GM19455 (cell line): Measurements from ENCODE around the gene CRADD.
"Not testable (repeated sequence)": the region's sequence is repeated elsewhere in the genome, so short reads cannot be mapped to it uniquely, and the experiment has no call there.

Experiments
- ATAC-seq: cut with Tn5 transposase; IDR thresholded peaks from one replicate; pipeline ENCODE4 v1.9.1; 2021; ENCODE audit not compliant: unreplicated experiment

Gene CRADD

GRCh38 chr12:93677195-93678064, at the start of gene CRADD:
Gene CRADD, plus strand, starts transcription at chr12:93677375.
- ATAC-seq = peak; percentile 93

DNA sequence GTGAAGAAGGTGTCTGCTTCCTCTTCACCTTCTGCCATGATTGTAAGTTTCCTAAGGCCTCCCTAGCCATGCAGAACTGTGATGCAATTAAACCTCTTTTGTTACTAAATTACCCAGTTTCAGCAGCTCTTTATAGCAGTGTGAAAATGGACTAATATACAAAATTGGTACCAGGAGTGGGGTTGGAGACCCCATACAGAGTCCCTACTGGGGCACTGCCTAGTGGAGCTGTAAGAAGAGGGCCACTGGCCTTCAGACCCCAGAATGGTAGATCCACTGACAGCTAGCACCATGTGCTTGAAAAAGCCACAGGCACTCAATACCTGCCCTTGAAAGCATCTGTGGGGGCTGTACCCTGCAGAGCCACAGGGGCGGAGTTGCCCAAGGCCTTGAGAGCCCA, 44.8 kb upstream of the CRADD start:
- no peak for ATAC-seq

DNA sequence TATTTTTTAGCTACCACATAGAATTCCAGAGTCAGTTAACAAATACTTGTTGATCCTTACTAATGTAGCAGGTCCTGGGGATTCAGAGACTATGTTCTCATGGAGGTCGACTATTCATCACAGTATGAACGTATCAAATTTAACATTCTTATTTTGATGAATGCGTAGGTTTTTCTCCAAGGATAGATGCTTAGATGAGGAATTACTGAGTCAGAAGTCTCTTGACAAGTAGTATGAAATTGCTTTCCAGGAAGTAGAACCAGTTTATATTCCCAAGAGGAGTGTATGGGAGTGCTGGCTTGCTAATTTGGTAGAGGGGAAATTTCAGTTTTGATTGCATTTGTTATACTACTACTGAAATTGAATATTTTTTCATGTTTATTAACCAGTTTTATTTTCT, 42.8 kb upstream of the CRADD start:
- no peak for ATAC-seq

DNA sequence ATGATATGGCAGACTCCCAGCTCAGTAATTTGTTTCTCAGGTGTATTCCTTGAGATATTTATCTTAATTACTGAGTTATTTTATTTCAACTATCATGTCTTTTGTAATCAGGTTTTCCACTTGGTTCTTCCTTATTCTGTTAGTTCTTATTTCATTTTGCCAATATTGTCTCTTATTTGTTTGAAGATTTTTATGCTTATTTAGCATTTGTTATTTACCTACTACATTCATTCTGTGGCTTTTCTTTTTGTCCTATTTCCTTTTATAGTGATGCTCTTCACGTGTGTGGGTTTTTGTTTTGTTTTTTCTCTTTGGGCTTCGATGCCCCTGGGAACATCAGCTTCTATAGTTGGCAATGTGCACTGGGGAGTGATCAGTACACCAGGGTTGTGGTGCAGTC, 40.5 kb upstream of the CRADD start:
- no peak for ATAC-seq

DNA sequence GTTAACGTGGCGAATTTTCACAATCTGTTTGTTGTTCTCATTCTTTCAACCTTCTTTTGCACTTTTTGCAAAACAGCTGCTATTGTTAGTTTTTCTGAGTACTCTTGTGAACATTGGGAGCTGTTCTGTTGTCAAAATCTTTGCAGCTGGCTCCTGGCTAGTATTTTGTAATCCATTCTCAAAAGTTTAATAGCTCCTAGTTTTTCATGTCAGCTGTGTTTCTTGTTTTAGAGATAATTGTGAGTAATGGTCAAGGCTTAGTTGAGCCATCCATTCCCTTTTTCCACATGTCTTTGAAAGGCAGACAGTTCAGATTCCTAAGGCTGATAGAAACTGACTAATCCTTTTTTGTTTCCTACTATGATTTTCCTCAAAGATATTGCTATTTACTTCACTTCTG, 39.1 kb upstream of the CRADD start:
- no peak for ATAC-seq

- no peak for ATAC-seq
These were observed 38.2 kb upstream of the CRADD start for GRCh38 chr12:93638954-93639353.

GRCh38 chr12:93639406-93639805, 37.8 kb upstream of the CRADD start:
- ATAC-seq = no peak

DNA sequence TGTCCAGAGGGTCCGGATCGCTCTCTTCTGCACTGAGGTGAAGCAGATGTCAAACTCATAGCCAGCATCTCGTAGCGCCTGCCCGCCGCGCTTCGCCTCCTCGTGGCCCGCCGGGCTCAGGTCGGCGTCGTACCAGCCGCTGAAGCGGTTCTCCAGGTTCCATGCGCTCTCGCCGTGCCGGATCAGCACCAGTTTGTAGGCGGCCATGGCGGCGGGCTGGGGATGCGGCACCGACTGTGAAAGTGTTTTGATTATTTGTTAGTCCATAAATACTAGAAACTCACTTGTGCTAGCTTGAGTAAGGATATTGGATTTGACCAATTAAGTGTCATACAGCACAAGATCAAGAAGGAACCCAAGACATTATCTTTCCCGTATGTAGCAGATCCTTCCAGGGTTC, 35.8 kb upstream of the CRADD start:
- ATAC-seq = not testable (repeated sequence)

GRCh38 chr12:93642751-93643150, 34.4 kb upstream of the CRADD start:
- ATAC-seq = no peak

DNA sequence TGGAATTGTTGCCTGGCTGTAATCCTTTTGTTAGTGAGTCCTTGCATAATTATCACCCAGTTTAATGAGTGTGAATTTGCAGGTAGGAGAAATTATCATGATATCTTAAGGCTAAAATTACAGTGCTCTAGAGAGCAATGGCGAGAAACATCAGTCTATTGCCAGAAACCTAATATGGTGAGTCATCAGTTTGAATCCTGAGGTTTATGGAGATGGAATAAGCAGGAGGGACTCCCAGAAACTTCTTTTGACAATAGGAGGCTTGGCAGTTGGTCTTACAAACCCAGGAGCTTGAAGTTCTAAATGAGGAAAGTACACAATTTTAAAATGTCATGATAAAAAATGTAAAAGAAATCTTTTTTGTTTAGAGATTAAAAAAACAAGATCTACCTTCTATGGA, 31.5 kb upstream of the CRADD start:
- ATAC-seq = no peak

- no peak for ATAC-seq
These were observed 26.5 kb upstream of the CRADD start for GRCh38 chr12:93650626-93651025.

DNA sequence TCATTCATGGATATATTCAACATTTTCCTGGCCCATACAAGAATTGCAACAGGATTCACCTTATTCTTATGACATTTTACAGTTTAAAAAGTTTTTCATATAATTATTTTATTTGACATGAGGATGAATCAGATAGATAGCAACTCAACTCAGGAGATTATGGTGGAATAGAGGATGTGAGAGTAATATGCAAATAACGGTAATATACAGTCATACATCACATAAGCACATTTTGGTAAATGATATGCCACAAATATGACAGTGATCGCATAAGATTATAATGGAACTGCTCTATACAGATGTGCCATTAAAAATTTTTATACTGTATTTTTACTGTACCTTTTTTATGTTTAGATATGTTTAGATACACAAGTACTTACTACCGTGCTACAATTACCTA, 24.1 kb upstream of the CRADD start:
- no peak for ATAC-seq

- ATAC-seq = no peak
These were observed 23.5 kb upstream of the CRADD start for GRCh38 chr12:93653712-93654111.

DNA sequence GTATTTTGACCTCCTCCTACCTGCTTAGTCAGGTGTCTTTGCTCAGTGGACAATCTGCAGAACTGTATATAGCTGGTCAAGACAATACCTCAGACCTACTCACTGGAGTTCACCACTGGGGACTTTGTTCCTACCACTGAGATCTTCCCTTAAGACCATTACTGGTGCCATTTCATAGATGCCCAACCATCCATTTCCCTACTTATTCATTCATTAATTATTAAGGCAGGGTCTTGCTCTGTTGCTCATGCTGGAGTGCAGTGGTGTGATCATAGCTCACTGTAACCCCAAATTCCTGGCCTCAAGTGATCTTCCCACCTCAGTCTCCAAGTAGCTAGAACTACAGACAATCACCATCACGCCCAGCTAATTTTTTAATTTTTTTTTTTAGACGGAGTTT, 22.8 kb upstream of the CRADD start:
- no peak for ATAC-seq

GRCh38 chr12:93657071-93657470, 20.1 kb upstream of the CRADD start:
- no peak for ATAC-seq

- ATAC-seq = no peak
These were observed 16.2 kb upstream of the CRADD start for GRCh38 chr12:93661021-93661420.

- no peak for ATAC-seq
These were observed 14.0 kb upstream of the CRADD start for GRCh38 chr12:93663006-93663728.

- no peak for ATAC-seq
These were observed 13.5 kb upstream of the CRADD start for GRCh38 chr12:93663729-93664084.

GRCh38 chr12:93664573-93665138, 12.5 kb upstream of the CRADD start:
- no peak for ATAC-seq

- no peak for ATAC-seq
These were observed 9.5 kb upstream of the CRADD start for GRCh38 chr12:93667672-93668071.

DNA sequence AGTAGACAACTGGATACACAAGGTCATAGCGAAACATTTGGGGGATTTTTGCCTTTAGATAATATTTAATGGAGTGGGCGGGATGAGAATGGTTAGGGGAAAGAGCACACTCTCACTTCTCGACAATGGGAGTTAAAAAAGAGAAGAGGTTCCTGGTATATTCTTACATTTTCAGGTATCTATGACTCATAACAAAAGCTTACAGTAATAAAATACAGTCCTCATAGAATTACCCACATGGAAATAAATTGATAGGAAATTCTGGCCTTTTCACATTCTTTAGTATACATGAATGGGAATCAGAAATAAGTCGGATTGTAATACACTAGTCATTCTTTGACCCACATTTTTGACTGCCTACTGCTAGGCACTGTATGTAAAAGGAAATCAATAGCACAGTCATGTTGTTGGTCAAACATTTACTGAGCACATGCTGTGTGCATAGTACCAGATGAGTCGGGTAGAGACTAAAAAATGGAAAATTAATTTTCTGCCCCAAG, 8.2 kb upstream of the CRADD start:
- ATAC-seq = no peak

- no peak for ATAC-seq
These were observed 7.7 kb upstream of the CRADD start for GRCh38 chr12:93669452-93669851.
